HEK293 (cell line): ENCODE measurements around the gene NINJ2.

Experiments used
- CTCF ChIA-PET: fragments of 350-600 bp; formaldehyde crosslinking; extraction: SDS; loops from one replicate; lab custom pipeline; 2021; ENCODE audit warnings: antibody characterized with exemption; lab: Yijun Ruan, JAX
- POLR2A ChIA-PET: fragments of 300-600 bp; formaldehyde crosslinking; extraction: SDS; loops from one replicate; lab custom pipeline; 2020; ENCODE audit warnings: antibody characterized with exemption, inconsistent platforms; lab: Yijun Ruan, JAX
- H3K27ac ChIP-seq: fragments of 200-500 bp; sonication (Bioruptor generic); 2 replicates; pipeline ENCODE4 v1.5.1; 2014; ENCODE audit warnings: low read depth, low read length, control low read depth, inconsistent platforms; ENCODE audit errors: extremely low read depth
- H3K36me3 ChIP-seq, 2 experiments: fragments of 200-500 bp in 1 of 2; sonication (Bioruptor generic) in 1 of 2; 1 replicate in 1 of 2; 2 replicates in 1 of 2; pipeline ENCODE4 v1.5.1; 2014 to 2017; ENCODE audit warnings: inconsistent platforms in 2 of 2, low read length in 2 of 2; ENCODE audit not compliant: control insufficient read depth in 2 of 2, insufficient read depth in 1 of 2
- H3K4me1 ChIP-seq: fragments of 200-500 bp; sonication (Bioruptor generic); 2 replicates; pipeline ENCODE4 v1.5.1; 2014; ENCODE audit warnings: mild to moderate bottlenecking, low read length, inconsistent platforms; ENCODE audit not compliant: control insufficient read depth, insufficient read depth
- H3K4me3 ChIP-seq: 2 replicates; pipeline ENCODE4 v1.5.1; 2011; ENCODE audit warnings: low read depth, mild to moderate bottlenecking, control low read depth, low read length, moderate library complexity
- H3K9me3 ChIP-seq: fragments of 200-500 bp; sonication (Bioruptor generic); 2 replicates; pipeline ENCODE4 v1.5.1; 2014; ENCODE audit warnings: low read depth, low read length, inconsistent platforms; ENCODE audit not compliant: control insufficient read depth, insufficient read depth
- OVOL3 ChIP-seq: fragments of 450-650 bp; formaldehyde crosslinking; IDR thresholded peaks from 2 replicates; pipeline ENCODE4 v1.5.1; 2016; ENCODE audit warnings: missing biosample characterization, missing genetic modification characterization
- PRDM1 ChIP-seq: fragments of 450-650 bp; formaldehyde crosslinking; IDR thresholded peaks from 2 replicates; pipeline ENCODE4; 2016; ENCODE audit warnings: missing biosample characterization, missing genetic modification characterization
- PRDM4 ChIP-seq: fragments of 450-650 bp; formaldehyde crosslinking; IDR thresholded peaks from 2 replicates; pipeline ENCODE4 v1.5.1; 2017; ENCODE audit warnings: missing biosample characterization, missing genetic modification characterization
- TCF7L2 ChIP-seq: IDR thresholded peaks from 2 replicates; pipeline ENCODE4 v1.6.1; 2011; ENCODE audit warnings: low read depth, mild to moderate bottlenecking, inconsistent platforms, low read length, moderate library complexity, borderline replicate concordance
- ZBTB1 ChIP-seq: fragments of 450-650 bp; formaldehyde crosslinking; IDR thresholded peaks from 2 replicates; pipeline ENCODE4 v1.5.1; 2016; ENCODE audit warnings: missing biosample characterization, missing genetic modification characterization
- ZFHX2 ChIP-seq: fragments of 450-650 bp; formaldehyde crosslinking; conservative IDR thresholded peaks from 2 replicates; pipeline ENCODE4 v1.5.1; 2016; ENCODE audit warnings: missing biosample characterization, missing genetic modification characterization
- ZNF23 ChIP-seq: fragments of 450-650 bp; formaldehyde crosslinking; IDR thresholded peaks from 2 replicates; pipeline ENCODE4 v1.5.1; 2016; ENCODE audit warnings: missing biosample characterization, missing genetic modification characterization, borderline replicate concordance
- ZNF26 ChIP-seq: fragments of 450-650 bp; formaldehyde crosslinking; IDR thresholded peaks from 2 replicates; pipeline ENCODE4 v1.5.1; 2016; ENCODE audit warnings: missing biosample characterization, missing genetic modification characterization
- ZNF394 ChIP-seq: fragments of 450-650 bp; formaldehyde crosslinking; IDR thresholded peaks from 2 replicates; pipeline ENCODE4 v1.5.1; 2016; ENCODE audit warnings: missing biosample characterization, missing genetic modification characterization, mild to moderate bottlenecking, moderate library complexity, borderline replicate concordance
- ZNF518A ChIP-seq: fragments of 450-650 bp; formaldehyde crosslinking; conservative IDR thresholded peaks from 2 replicates; pipeline ENCODE4 v1.5.1; 2016; ENCODE audit warnings: low read depth, missing biosample characterization, missing genetic modification characterization
- ZNF670 ChIP-seq: fragments of 450-650 bp; formaldehyde crosslinking; IDR thresholded peaks from 2 replicates; pipeline ENCODE4 v1.5.1; 2016; ENCODE audit warnings: missing biosample characterization, missing genetic modification characterization, low read depth
- TF ChIP-seq, protein P1 (sequence below): fragments of 450-650 bp; formaldehyde crosslinking; IDR thresholded peaks from 2 replicates; pipeline ENCODE4 v1.5.1; 2016; ENCODE audit warnings: missing biosample characterization, missing genetic modification characterization

Gene NINJ2

GRCh38 chr12:681568-682256 is 18.5 kb upstream of the NINJ2 start:
- Histone ChIP-seq H3K4me3 (no peak overlapping the region), H3K9me3 (no peaks in the 10 kb centered on the region)
- ChIA-PET POLR2A (no interaction called here), CTCF (interaction anchor here (0.6 kb wide), 1 partner anchor 540 kb away, joined by 3 read pairs; no protein-coding TSS in a partner anchor)
- TF ChIP-seq ZBTB1 (tag by site-specific recombination) (no peak), ZNF23 (no peak), PRDM4 (tag by site-specific recombination) (no peak), ZNF670 (tag by site-specific recombination) (no peak), OVOL3 (tag by site-specific recombination) (no peak)
- TF ChIP-seq, all 188 proteins: peak for 0
- Histone ChIP-seq H3K27ac (no peak overlapping the region), H3K36me3 (no peaks in the 10 kb centered on the region), H3K4me1 (no peaks in the 10 kb centered on the region)

GRCh38 chr12:678747-679712 is 15.8 kb upstream of the NINJ2 start:
- Histone ChIP-seq H3K36me3 (no peaks in the 10 kb centered on the region), H3K27ac (no peak overlapping the region), H3K4me3 (no peak overlapping the region), H3K4me1 (no peaks in the 10 kb centered on the region), H3K9me3 (no peaks in the 10 kb centered on the region)
- CTCF ChIA-PET = no interaction called here
- POLR2A ChIA-PET = no interaction called here
- TF ChIP-seq ZNF26 (no peak), ZNF518A (tag by site-specific recombination) (no peak), ZFHX2 (no peak), PRDM1 (no peak), TCF7L2 (no peak), ZNF394 (tag by site-specific recombination) (no peak)
- TF ChIP-seq, protein P1, sequence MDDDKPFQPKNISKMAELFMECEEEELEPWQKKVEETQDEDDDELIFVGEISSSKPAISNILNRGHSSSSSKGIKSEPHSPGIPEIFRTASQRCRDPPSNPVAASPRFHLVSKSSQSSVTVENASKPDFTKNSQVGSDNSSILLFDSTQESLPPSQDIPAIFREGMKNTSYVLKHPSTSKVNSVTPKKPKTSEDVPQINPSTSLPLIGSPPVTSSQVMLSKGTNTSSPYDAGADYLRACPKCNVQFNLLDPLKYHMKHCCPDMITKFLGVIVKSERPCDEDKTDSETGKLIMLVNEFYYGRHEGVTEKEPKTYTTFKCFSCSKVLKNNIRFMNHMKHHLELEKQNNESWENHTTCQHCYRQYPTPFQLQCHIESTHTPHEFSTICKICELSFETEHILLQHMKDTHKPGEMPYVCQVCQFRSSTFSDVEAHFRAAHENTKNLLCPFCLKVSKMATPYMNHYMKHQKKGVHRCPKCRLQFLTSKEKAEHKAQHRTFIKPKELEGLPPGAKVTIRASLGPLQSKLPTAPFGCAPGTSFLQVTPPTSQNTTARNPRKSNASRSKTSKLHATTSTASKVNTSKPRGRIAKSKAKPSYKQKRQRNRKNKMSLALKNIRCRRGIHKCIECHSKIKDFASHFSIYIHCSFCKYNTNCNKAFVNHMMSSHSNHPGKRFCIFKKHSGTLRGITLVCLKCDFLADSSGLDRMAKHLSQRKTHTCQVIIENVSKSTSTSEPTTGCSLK (tag by site-specific recombination) = no peak
